Lower lobe of right lung (tissue), 2 donors: ENCODE data around the gene CXCR2. TPM values are rescaled to one million over a fixed set of nuclear protein-coding genes. Genes with fewer than 3 reads are reported as not detected.

Experiments used
- ATAC-seq, 2 donors: fragments of 200-7000 bp; cut with Tn5 transposase; one replicate each; pipeline ENCODE4 v1.9.1; 2020 to 2022; ENCODE audit warnings: mild to moderate bottlenecking in 2 of 2, moderate library complexity in 2 of 2
- DNase-seq: peaks from one replicate; pipeline ENCODE4 v3.0.0-alpha.2; 2020
- H3K27ac ChIP-seq: fragments of 200-600 bp; one replicate; pipeline ENCODE4 v1.8.0; 2022
- H3K27me3 ChIP-seq: fragments of 200-600 bp; one replicate; pipeline ENCODE4 v1.8.0; 2022; ENCODE audit warnings: low read depth
- H3K36me3 ChIP-seq: fragments of 200-600 bp; one replicate; pipeline ENCODE4 v1.8.0; 2022; ENCODE audit warnings: mild to moderate bottlenecking
- H3K4me1 ChIP-seq: fragments of 200-600 bp; one replicate; pipeline ENCODE4 v1.8.0; 2022
- H3K4me3 ChIP-seq: fragments of 200-600 bp; one replicate; pipeline ENCODE4 v1.8.0; 2022; ENCODE audit warnings: mild to moderate bottlenecking
- H3K9me3 ChIP-seq: fragments of 200-600 bp; one replicate; pipeline ENCODE4 v1.8.0; 2022
- intact Hi-C: fragments of 100-400 bp; cut with DNase I; formaldehyde crosslinking; loops from one replicate; pipeline ENCODE4 v1.11.0; 2022
- long read RNA-seq: library from polyadenylated mRNA; unstranded; transcript quantifications from one replicate; pipeline ENCODE4 v2.0.0, GENCODE V29; 2021
- total RNA-seq: library from RNA; stranded (reverse); fragmentation: NEBNext Ultra II Directional; extraction: Animal tissue kit (Norgen Biotek cat#: 25700); gene quantifications from one replicate; pipeline ENCODE4 v1.2.1, GENCODE V29; 2021
- TF ChIP-seq, protein P1 (sequence below): fragments of 200-600 bp; IDR thresholded peaks from one replicate; pipeline ENCODE4 v1.8.0; 2022; ENCODE audit warnings: antibody characterized with exemption, mild to moderate bottlenecking
- donor health status: DM: no; HTN: yes; CAD: no; lungs with severe emphysema.

The CXCR2 gene
- total RNA-seq, result 20.1 TPM
- long read RNA-seq, partial matches to known transcripts, result 0 of 13 reads
- long read RNA-seq, other reads (novel, unspliced or antisense), result 3 of 13 reads

GRCh38 chr2:218125626-218126080 is at the start of gene CXCR2:
CXCR2 (plus strand) TSS chr2:218126028; CDS start chr2:218134802, 8,774 bp downstream.
- Histone ChIP-seq H3K27me3 (no peaks in the 10 kb centered on the region), H3K9me3 (peaks cover 4% of the 10 kb centered on the region), H3K36me3 (no peaks in the 10 kb centered on the region), H3K4me1 (peaks cover 17% of the 10 kb centered on the region), H3K4me3 (peak within 1 kb of the TSS; percentile 19), H3K27ac (peak within 1 kb of the TSS; percentile 31)
- ATAC-seq (peak; percentile 58 to 74), DNase-seq (peak; percentile 81)
- TF ChIP-seq, protein P1, sequence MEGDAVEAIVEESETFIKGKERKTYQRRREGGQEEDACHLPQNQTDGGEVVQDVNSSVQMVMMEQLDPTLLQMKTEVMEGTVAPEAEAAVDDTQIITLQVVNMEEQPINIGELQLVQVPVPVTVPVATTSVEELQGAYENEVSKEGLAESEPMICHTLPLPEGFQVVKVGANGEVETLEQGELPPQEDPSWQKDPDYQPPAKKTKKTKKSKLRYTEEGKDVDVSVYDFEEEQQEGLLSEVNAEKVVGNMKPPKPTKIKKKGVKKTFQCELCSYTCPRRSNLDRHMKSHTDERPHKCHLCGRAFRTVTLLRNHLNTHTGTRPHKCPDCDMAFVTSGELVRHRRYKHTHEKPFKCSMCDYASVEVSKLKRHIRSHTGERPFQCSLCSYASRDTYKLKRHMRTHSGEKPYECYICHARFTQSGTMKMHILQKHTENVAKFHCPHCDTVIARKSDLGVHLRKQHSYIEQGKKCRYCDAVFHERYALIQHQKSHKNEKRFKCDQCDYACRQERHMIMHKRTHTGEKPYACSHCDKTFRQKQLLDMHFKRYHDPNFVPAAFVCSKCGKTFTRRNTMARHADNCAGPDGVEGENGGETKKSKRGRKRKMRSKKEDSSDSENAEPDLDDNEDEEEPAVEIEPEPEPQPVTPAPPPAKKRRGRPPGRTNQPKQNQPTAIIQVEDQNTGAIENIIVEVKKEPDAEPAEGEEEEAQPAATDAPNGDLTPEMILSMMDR, result no peak
- intact Hi-C loops, result no loop called here

GRCh38 chr2:218077464-218078216 is 48.2 kb upstream of the CXCR2 start:
- DNase-seq, result no peak
- intact Hi-C loops, result no loop called here
- H3K4me1 ChIP-seq, result no peaks in the 10 kb centered on the region
- H3K9me3 ChIP-seq, result no peaks in the 10 kb centered on the region
- no peaks in the 10 kb centered on the region for H3K27me3 ChIP-seq
- H3K27ac ChIP-seq, result no peak overlapping the region
- H3K36me3 ChIP-seq, result no peaks in the 10 kb centered on the region
- TF ChIP-seq, protein P1, result no peak
- H3K4me3 ChIP-seq, result no peak overlapping the region
- ATAC-seq, result no peak

GRCh38 chr2:218079943-218080913 is 45.6 kb upstream of the CXCR2 start:
- intact Hi-C loops, result no loop called here
- H3K36me3 ChIP-seq, result no peaks in the 10 kb centered on the region
- no peak overlapping the region for H3K27ac ChIP-seq
- H3K4me1 ChIP-seq, result no peaks in the 10 kb centered on the region
- no peak for DNase-seq
- H3K27me3 ChIP-seq, result no peaks in the 10 kb centered on the region
- TF ChIP-seq, protein P1, result no peak
- H3K4me3 ChIP-seq, result no peak overlapping the region
- ATAC-seq, result peak in 1 of 2 donors; percentile 18
- H3K9me3 ChIP-seq, result no peaks in the 10 kb centered on the region

DNA sequence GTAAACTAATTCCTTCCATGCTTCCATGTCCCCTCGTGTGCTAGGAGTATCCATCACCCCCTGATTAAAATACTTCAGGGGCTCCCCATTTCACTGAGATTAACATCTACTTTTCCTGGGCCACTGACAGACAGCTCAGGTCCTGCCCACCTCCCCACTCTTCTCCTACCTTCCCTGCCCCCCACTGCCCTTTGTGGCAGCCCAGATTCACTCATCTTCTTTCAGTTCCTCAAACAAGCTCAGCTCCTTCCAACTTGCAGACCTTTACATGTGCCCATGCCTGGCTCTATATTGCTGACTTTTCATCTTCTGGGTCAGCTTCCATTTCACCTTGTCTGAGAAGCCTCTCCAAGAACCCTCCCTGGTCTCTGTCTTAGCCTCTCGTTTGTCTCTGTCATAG is 44.8 kb upstream of the CXCR2 start:
- Histone ChIP-seq H3K27ac (no peak overlapping the region), H3K4me1 (no peaks in the 10 kb centered on the region), H3K9me3 (peaks cover 2% of the 10 kb centered on the region), H3K27me3 (no peaks in the 10 kb centered on the region), H3K4me3 (no peak overlapping the region), H3K36me3 (no peaks in the 10 kb centered on the region)
- intact Hi-C loops, result no loop called here
- ATAC-seq (peak in 1 of 2 donors; percentile 9), DNase-seq (no peak)
- TF ChIP-seq, protein P1, result no peak

- H3K9me3 ChIP-seq, result peaks cover 8% of the 10 kb centered on the region
- TF ChIP-seq, protein P1, result no peak
- H3K27me3 ChIP-seq, result no peaks in the 10 kb centered on the region
- H3K36me3 ChIP-seq, result no peaks in the 10 kb centered on the region
- H3K4me1 ChIP-seq, result no peaks in the 10 kb centered on the region
- H3K27ac ChIP-seq, result no peak overlapping the region
- ATAC-seq, result no peak
- DNase-seq, result no peak
- intact Hi-C loops, result no loop called here
- no peak overlapping the region for H3K4me3 ChIP-seq
Measured at GRCh38 chr2:218081695-218082094, 44.1 kb upstream of the CXCR2 start.
